Right lung (tissue), 5 donors: Measurements from ENCODE around the gene NUDT3. TPM values are rescaled to one million over a fixed set of nuclear protein-coding genes. Genes with fewer than 3 reads are reported as not detected.
"Not testable (repeated sequence)": the region's sequence is repeated elsewhere in the genome, so short reads cannot be mapped to it uniquely, and the experiment has no call there.

ENCODE experiments used
- DNase-seq, 2 donors: peaks; one replicate each; pipeline ENCODE4 v3.0.0-alpha.2; 2013
- polyA plus RNA-seq, 5 donors: library from polyadenylated mRNA; unstranded; fragments of 120-200 nt; gene quantifications; one replicate each; pipeline versions ENCODE4 v1.2.1 to v1.2.3, GENCODE V29; 2013; ENCODE audit warnings: inconsistent platforms in 1 of 5, low replicate concordance in 1 of 5; ENCODE audit not compliant: insufficient read length in 5 of 5, insufficient read depth in 1 of 5

NUDT3 gene
- polyA plus RNA-seq, 5 donors, result 10.6 to 16.3 (median 15.0) TPM

- DNase-seq, result not testable (repeated sequence)
Observed at GRCh38 chr6:34324221-34324620, 68.2 kb downstream of the NUDT3 start.

- no peak for DNase-seq
Observed at GRCh38 chr6:34323300-34323699, 69.2 kb downstream of the NUDT3 start.

GRCh38 chr6:34322732-34323131 is 69.7 kb downstream of the NUDT3 start:
- DNase-seq, result no peak

- DNase-seq, result no peak
Observed at GRCh38 chr6:34321821-34322220, 70.6 kb downstream of the NUDT3 start.

- DNase-seq, result no peak
Observed at GRCh38 chr6:34319471-34319885, 73.0 kb downstream of the NUDT3 start.

GRCh38 chr6:34318499-34319470 is 73.7 kb downstream of the NUDT3 start:
- no peak for DNase-seq

- no peak for DNase-seq
Observed at GRCh38 chr6:34317882-34318498, 74.5 kb downstream of the NUDT3 start.

- no peak for DNase-seq
Observed at GRCh38 chr6:34317172-34317477, 75.3 kb downstream of the NUDT3 start.

GRCh38 chr6:34316431-34317171 is 75.9 kb downstream of the NUDT3 start:
- no peak for DNase-seq

- no peak for DNase-seq
Observed at GRCh38 chr6:34315780-34316179, 76.7 kb downstream of the NUDT3 start.

GRCh38 chr6:34315256-34315655 is 77.2 kb downstream of the NUDT3 start:
- no peak for DNase-seq

GRCh38 chr6:34312259-34312658 is 80.2 kb downstream of the NUDT3 start:
- DNase-seq, result no peak

GRCh38 chr6:34310817-34311216 is 81.7 kb downstream of the NUDT3 start:
- no peak for DNase-seq

- DNase-seq, result no peak
Observed at GRCh38 chr6:34308483-34308882, 84.0 kb downstream of the NUDT3 start.

GRCh38 chr6:34305982-34306708 is 86.3 kb downstream of the NUDT3 start:
- peak; percentile 48 to 56 for DNase-seq

GRCh38 chr6:34305497-34305896 is 87.0 kb downstream of the NUDT3 start:
- no peak for DNase-seq

- no peak for DNase-seq
Observed at GRCh38 chr6:34304164-34304563, 88.3 kb downstream of the NUDT3 start.

- DNase-seq, result no peak
Observed at GRCh38 chr6:34302929-34303328, 89.5 kb downstream of the NUDT3 start.

- peak in 1 of 2 donors; percentile 20 for DNase-seq
Observed at GRCh38 chr6:34301408-34301807, 91.1 kb downstream of the NUDT3 start.

- no peak for DNase-seq
Observed at GRCh38 chr6:34300332-34300751, 92.1 kb downstream of the NUDT3 start.

GRCh38 chr6:34298941-34299340 is 93.5 kb downstream of the NUDT3 start:
- no peak for DNase-seq

GRCh38 chr6:34295721-34296120 is 96.7 kb downstream of the NUDT3 start:
- DNase-seq, result no peak
